ENCODE measurements around the gene UHRF2.

DNA sequence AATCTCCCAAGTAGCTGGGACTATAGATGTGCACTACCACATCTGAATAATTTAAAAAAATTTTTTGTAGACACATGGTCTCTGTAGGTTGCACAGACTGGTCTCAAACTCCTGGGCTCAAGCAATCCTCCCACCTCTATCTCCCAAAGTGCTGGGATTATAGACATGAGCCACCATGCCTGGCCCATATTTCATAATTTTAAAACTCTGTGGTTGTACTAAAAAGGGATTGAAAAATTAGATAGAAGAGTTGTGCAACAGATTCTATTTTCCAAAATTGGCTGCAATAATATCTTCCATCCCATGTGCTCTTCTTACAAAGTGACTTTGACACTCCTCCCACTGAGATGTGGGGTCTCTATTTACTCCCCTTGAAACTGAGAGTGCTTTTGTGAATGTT, 7.6 kb upstream of the UHRF2 start:
- TF ChIP-seq GATA2 (IDR thresholded peaks at IDR 0.05; ENCODE audit: low read depth, low read length) (no peak), GATA3 (IDR thresholded peaks at IDR 0.05; ENCODE audit: low read depth, low read length) (no peak)
